HG03442 (cell line): ENCODE results near the gene RNU1-4.
"Not testable (repeated sequence)": the region's sequence is repeated elsewhere in the genome, so short reads cannot be mapped to it uniquely, and the experiment has no call there.

ENCODE experiments used
- ATAC-seq: cut with Tn5 transposase; IDR thresholded peaks from one replicate; pipeline ENCODE4 v1.9.1; 2021; ENCODE audit warnings: mild to moderate bottlenecking, moderate library complexity; ENCODE audit not compliant: unreplicated experiment

RNU1-4 gene

DNA sequence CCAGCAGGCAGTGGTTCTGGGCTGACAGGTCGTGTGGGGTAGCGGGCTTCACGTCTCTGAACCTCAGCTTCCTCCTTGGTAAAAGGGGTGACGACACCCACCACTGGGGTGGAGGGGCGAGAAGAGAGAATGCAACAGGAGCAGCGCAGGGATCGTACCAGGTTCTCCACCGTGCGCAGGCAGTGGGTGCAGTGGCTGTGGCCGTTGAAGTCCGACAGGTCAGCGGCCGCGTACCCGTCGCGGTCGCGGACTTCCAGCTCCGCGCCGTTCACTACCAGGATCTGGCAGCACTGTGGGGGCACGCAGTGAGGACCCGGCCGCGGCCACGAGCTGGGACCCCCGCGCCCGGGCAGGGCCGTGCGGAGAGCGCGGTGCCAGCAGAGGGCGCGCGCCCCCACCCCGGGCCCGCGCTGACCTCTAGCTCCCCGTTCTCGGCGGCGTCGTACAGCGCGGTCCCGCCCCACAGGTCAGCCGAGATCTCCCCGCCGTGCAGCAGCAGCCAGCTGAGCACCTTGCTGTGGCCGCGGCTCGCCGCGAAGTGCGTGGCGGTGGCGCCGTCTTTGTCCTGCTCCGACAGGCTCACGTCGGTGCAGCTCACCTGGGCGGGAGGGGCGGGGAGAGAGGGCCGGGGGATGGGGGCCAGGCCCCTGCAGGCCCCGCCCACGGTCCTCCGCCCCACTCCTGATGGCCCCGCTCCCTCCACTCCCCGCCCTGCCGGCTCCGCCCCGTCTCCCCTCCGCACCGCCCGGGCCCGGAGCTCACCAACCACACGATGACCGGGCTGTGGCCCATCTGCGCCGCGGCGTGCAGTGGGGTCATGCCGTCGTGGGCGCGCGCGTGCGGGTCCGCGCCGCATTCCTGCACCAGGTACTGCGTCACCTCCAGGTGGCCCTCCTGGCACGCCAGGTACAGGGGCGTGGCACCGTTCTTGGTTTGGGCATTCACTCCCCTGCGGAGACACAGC lies 32.9 kb upstream of the RNU1-4 start:
- not testable (repeated sequence) for ATAC-seq

DNA sequence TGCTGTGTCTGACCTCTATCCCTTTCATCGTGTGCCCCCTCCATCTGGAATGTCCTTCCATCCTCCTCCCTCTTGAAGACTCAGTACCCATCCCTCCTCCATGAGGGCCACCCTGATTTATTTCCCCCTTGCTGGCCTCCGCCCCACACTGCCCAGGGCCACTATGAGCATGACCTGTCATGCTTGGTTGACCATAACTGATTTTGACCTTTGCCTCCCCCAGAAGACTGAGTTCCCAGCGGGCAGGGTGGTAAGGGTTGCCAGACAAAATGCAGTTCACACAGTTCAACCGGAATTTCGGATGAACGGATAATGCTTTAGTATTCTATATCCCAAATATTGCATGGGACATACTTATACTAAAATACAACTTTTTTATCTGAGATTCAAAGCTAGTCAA lies 31.6 kb upstream of the RNU1-4 start:
- ATAC-seq, result not testable (repeated sequence)

DNA sequence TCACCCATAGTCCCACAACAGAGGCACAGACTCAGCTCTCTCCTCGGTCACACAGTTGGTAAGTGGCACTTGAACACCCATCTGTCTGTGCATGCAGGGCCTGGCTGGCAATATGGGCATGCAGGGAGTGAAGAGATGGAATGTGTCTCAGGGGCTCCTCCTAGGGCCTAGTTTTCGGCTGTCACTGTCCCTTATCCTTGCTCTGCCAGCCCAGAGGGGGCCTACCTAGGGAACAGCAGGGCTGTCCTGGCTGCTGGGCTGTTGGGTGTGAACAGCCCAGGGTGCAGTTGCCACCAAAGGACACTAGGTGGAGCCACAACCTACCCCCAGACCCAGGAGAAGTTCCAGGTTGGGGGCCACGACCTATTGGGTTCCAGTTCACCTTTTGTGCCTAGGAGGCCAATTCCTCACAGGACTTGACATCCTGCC lies 30.6 kb upstream of the RNU1-4 start:
- ATAC-seq, result not testable (repeated sequence)

DNA sequence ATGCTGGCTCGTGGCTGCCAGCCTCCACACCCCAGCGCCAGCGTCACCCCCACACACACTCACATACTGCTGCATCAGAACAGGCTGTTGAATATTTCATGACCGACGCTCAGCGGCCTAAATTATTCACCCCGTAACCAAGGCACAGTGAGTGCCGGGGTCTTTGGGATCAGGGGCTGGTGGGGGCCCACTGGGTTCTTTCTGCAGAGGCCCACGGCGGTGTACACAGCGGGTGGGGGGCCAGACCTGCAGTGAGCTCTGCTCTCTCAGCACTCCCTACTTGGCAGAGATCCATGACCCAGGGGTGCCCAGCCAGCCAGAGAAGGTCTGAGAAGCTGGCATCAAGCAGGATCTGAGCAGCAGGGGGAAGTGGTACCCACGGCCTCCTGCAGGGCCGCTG lies 29.7 kb upstream of the RNU1-4 start:
- not testable (repeated sequence) for ATAC-seq

DNA sequence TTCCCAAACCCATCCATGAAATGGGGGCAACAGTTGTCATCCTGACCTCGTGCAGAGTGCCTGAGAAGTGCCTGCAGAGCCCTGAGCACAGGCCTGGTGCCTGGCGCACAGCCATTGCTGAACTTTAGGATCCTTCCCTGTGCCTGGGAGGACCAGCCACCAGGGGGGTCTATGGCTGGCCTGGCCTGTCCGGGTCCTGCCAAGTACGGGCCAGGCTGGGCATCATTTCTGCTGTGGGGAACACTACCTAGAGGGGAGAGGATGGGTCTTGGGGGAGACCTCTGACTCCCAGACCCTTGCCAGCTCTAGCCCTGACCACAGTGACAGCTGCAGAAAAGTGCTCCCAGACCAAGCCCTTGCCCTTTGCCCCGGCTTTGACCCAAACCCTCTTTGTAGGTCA lies 28.2 kb upstream of the RNU1-4 start:
- not testable (repeated sequence) for ATAC-seq

DNA sequence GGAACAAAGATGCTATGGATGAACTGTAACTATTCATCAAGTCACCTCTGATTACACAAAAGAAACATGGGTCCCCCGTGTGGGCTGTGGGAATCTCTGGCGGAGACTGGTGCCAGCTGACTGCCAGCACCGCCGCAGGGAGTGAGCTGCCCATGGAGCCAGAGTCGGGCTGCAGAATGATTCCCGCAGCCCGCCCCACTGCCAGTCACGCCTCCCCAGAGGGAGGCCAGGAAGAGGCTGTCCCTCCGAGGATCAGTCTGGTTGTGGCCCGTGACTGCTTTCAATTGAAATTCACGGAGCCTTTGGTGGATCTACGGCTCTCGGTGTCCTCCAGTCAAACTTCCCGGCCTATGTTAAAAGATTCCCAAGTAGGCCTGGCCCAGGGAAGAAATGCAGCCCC lies 27.7 kb upstream of the RNU1-4 start:
- ATAC-seq, result not testable (repeated sequence)

DNA sequence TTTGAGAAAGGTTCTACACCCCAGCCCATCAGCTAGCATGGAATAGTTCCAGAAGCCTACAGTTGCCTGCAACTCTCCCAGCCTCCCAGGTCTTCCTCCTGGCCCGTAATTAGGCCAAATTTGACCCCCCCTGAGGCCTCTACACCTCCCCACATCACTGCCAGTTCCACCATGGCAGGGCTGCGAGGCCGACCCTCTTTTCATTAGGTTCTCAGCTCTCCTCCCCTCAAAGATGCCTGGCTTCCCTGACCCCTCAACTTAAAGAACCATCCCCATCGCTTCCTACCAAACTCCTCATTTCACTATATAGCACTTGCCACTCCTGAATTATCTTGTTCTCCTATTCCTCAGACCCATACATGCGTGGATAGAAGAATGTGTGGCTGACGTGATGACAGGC lies 27.3 kb upstream of the RNU1-4 start:
- ATAC-seq, result not testable (repeated sequence)

DNA sequence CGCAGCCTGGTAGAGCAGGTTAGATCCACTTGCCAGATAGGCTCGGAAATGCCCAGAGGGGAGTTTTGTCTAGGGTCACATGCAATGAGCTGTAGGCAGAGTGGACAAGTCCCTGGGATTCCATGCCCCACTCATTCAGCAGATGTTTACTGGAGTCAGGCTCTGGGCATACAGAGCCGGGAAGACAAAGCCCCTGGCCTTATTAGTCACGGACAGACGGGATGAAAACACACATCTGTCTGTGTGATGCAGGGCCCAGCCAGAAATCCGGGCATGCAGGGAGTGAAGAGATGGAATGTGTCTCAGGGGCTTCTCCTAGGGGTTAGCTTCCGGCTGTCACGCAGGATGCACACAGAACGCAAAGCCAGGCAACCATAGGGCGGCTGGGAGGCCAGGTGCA lies 26.8 kb upstream of the RNU1-4 start:
- ATAC-seq, result not testable (repeated sequence)

DNA sequence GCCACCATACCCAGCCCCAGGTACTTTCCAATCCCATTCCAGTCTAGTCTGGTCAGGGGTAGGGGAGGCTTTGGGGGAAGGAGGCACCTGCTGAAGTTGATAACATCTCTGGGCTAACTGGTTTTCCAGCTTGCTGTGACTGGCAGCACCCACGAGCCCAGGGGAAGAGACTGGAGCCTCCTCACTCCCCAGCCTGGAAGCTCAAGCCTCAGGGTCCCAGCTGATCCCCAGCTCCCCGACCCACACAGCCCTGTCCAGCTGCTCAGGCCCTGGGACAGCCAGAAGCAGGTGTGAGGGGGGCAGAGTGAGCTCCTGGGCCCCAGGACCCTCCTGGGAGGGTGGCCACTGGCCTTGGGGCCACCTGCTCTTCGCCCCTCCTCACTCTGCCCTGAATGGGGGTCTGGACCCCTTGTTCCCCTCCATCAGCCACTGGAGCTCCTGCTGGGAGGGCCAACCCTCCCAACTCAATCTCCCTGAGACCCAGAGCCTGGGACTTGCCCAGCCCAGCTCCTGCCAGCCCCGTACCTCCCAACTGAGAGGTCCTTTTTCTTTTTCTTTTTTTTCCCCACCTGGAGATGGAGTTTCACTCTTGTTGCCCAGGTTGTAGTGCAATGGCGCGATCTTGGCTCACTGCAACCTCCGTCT lies 23.5 kb upstream of the RNU1-4 start:
- no peak for ATAC-seq

DNA sequence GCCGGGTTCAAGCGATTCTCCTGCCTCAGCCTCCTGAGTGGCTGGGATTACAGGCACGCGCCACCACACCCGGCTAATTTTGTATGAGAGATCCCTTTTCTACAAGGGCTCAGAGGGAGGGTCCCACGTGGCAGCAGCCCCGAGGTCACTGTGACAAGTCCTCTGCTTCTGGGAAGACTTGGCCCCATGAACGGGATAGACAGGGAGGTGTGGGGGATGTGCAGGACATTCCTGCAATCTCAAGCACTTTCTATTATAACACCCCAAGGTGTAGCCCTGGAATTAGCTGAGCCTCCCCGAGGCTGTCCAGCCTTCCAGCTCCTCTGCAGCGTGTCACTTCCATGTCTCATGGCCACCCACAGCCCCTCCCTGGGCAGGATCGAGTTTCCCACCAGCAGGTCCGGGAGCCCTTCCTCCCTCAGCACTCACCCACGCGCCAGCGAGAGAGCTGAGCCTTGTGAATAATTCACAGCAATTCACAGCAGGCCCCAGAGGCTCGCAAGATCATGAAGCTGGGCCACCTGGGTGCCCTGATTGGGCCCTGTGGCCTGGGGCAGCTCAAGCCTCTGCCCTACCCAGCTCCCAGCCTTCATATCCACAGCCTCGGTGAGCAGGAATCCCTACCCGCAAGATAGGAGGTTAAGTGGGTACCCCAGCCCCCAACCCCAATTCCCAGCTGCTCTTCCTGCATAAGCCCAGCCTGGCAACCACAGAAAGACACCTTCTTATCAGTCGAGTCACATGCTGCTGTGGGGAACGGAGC lies 22.8 kb upstream of the RNU1-4 start:
- no peak for ATAC-seq

DNA sequence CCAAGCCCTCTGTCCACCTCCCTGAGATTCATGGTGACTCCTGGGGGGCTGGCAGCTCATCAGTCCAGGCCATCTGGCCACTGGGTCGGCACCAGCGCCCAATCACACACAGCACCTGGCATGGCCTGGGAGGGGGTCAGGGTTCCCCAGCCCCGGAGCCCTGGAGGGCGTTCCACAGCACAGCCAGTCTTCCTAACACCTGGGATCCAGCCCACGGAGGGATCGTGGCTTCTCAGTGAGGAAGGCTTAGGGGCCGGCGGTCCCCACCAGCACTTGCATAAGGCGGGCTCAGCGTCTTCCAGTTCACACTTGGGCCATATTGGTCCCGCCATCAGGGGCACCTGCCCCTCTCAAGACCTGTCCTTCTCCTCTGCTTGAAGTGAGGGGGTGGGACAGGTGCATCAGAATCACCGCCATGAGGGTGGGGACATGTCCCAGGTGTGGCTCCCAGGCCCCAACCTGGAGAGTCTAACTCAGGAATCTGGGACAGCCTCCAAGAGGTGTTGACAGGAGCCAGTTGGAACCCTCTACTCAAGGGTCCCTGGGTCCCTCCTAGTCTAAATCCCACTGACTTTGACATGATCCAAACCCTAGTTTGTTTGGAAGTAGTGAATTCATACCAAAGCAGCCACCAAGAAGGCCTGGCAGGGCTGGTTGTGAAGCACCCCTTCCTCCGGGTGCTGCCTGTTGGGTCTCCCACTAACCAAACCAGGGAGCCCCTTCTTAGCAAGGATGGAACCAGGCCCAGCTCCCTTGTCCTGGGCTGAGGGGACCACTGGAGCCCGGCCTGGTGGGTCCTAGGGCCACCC lies 22.0 kb upstream of the RNU1-4 start:
- not testable (repeated sequence) for ATAC-seq

DNA sequence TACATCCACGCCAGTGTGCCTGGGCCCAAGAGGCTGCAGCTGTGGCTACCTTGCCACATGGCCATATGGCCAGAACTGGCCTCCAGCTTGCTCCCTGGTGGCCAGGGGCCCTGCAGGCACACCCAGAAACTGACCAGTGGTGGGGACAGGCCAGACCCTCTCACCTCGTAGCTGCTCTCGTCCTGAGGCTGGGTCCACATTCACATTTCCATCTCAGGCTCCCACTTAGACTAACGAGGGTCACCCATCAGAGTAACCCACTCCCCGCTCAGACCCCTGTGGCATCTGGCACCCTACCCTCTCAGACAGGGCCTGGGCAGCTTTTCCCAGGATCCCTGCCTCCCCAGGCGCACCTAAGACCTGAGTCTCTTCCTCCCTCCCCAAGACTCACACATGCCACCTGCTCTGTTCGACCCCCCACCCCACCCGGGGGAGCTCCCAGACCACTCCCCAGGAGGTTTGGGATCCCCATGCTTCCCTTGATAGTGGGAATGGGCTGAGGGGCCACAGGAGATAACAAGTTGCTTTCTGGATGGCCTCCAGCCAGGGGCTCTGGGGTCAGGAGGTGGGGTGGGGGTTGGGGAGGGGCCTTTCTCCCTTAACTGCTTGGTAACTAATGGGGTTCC lies 21.3 kb upstream of the RNU1-4 start:
- no peak for ATAC-seq

DNA sequence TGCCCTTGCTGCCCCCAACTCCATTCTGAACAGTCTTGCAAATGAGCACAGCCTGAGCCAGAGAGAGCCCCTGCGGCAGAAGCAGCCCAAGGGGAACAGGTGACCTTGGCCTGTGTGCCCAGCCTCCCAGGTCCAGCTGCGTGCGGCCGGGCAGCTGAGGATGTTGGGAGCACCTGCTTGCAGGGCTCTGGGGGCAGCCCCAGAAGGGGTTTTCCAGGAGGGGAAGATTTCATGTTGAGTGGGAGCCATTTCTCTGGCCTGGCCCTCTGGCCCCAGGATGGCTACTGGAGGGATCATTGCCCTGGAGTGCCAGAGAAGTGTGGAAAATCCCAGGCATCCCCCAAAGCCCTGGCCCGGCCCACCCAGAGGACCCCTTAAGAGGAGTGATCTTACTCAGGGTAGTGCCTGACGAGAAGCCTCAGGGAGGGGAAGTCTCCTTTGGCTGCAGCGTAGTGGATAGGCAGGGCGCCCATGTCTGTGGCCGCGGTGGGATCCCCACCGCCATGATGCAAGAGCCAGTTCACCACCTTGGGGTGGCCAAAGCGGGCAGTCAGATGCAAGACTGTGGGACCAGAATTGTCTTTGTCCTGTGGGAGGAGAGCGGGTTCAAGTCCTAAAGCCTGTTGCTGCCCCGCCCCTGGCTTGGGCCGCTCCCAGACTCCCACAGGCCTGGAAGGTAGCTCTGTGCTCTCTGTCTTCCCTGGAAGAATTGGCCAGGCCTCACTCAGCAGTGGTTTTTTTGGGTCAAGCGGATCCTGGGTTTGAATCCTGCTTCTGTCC lies 20.6 kb upstream of the RNU1-4 start:
- ATAC-seq, result no peak

DNA sequence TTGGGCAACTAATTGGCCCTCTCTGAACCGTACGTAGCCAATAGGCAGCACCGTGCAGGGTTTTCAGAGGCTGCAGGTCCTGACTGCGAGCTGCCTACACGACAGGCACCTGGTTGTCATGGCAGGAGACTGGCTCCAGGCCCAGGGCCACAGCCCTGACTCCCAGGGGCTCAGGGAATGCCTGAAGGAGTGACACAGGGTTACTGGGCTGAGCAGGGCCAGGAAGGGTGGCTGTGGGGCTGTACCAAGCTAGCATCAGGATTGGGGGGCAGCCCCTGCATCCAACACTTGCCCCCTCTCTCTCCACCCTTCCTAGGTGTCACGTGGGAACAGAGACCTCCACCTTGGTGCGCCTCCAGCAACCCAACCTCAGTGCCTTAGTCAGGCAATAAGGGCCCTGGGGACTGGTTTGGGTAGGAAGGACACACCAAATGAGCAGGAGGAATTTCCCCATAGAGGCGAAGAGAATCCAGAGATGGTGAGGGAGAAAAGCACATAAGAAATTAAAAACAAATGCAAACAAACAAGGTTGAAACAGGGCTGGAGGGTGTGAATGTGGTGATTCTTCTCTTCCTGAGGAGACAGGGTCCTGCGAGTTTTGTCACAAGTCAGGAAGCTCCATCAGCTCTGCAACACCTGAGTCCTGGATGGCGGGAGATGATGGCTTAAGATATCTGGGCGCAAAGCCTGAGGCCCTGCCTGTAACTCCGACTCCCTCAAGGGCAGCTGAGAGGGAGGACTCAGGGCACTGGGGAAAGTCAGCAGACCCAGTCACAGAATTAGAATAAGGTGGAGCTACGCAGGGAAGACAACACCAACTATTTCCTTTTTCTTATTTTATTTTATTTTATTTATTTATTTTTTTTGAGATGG lies 19.7 kb upstream of the RNU1-4 start:
- ATAC-seq, result no peak

DNA sequence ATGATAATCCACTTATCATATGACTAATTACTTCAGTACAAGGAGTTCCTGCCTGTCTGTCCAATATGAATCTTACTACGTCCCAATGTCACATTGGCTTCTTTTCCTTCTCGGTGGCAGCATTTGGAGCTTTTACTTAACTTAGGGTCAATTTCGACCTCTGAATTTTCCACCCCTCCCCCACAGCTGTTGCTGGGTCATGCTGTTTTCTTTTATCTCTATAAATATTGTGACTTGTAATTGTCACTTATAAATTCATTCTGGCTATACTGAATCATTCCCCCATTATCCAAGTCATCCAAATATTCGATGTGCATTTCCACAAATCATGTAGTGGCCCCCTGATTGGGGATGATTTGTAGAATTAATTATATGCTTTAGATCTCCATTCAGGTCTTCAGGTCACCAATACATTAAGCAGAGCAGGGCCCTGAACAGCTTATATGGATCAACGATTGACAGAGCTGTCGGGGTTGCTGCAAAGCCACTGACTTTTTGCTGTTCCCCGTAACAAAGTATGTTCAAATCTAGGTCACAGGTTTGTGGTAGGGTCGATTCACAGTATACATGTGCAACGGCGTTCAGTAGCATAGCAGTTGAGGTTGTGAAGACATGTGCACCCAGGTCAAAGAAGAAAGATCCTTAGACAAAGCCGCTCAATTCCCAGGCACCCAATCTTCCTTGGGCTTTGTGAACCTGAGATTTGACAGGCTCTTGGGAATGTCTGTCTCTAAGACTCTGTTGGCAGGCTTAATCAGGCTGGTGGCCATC lies 18.3 kb upstream of the RNU1-4 start:
- no peak for ATAC-seq

DNA sequence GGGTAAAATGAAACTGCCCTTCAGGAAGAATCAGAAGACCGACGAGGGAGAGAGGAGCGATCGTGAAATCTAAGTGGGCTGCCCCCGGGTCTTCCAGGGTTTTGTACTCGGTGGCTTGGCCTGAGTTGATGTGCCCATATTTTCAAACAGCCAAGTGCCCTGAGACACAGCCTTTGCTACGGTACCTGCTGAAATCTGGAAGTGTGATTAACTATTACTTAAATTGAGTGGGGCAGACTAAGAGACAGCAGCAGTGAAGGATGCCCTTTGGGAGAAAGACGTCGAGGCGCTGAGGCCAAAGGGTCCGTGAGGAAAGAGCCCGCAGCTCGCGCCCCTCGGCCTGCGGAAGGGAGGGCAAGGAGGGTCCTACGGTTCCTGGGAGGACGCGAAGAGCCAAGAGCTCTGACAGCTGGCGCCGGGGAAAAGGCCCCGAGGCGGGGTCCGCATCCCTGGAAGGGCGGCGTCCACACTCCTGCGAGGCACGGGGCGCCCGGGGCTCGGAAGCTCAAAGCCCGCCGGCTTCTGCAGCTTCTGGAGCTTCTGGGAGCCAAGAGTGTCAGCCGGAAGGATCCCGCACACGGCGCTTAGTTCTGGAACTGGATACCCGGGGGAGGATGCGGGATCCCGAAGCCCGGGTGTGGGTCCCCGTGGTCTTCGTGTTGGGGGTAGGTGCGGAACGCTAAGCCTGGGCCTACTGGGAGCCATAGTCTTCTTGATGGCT lies 15.4 kb upstream of the RNU1-4 start:
- no peak for ATAC-seq
